Thymus (tissue), 11 donors: ENCODE measurements around the gene FARS2. TPM values are rescaled to one million over a fixed set of nuclear protein-coding genes. Genes with fewer than 3 reads are reported as not detected.

Source experiments
- DNase-seq, 9 donors: peaks; one replicate each; pipeline ENCODE4 v3.0.0-alpha.2; 2013; ENCODE audit warnings: low spot score in 9 of 9, low read depth in 6 of 9, missing footprints in 1 of 9
- H3K27ac ChIP-seq, 2 donors: one replicate each; pipeline ENCODE4 v1.5.1; 2013; ENCODE audit warnings: control low read depth in 1 of 2, low read depth in 1 of 2, low read length in 1 of 2, mild to moderate bottlenecking in 1 of 2, moderate library complexity in 1 of 2
- H3K27me3 ChIP-seq, 2 donors: one replicate each; pipeline ENCODE4 v1.5.1; 2013; ENCODE audit warnings: low read length in 1 of 2; ENCODE audit not compliant: control insufficient read depth in 2 of 2, insufficient read depth in 1 of 2
- H3K36me3 ChIP-seq, 2 donors: one replicate each; pipeline ENCODE4 v1.5.1; 2013; ENCODE audit warnings: low read length in 1 of 2, mild to moderate bottlenecking in 1 of 2, moderate library complexity in 1 of 2; ENCODE audit not compliant: control insufficient read depth in 2 of 2, insufficient read depth in 2 of 2
- H3K4me1 ChIP-seq, 2 donors: one replicate each; pipeline ENCODE4 v1.5.1; 2013; ENCODE audit warnings: low read length in 2 of 2; ENCODE audit not compliant: control insufficient read depth in 2 of 2, insufficient read depth in 2 of 2
- H3K4me3 ChIP-seq, 2 donors: one replicate each; pipeline ENCODE4 v1.5.1; 2013; ENCODE audit warnings: low read length in 2 of 2, control low read depth in 1 of 2, mild to moderate bottlenecking in 1 of 2
- H3K9me3 ChIP-seq, 2 donors: one replicate each; pipeline ENCODE4 v1.5.1; 2013; ENCODE audit warnings: low read length in 1 of 2, mild to moderate bottlenecking in 1 of 2; ENCODE audit not compliant: control insufficient read depth in 2 of 2, insufficient read depth in 1 of 2
- WGBS: extraction: QIAGEN DNeasy Blood & Tissue Kit; methylation state at CpG from one replicate; pipeline ENCODE4 v1.1.7; 2013; 5-methylcytosine and 5-hydroxymethylcytosine counted together
- polyA plus RNA-seq: library from polyadenylated mRNA; stranded (reverse); fragments of 200-250 nt; gene quantifications from one replicate; pipeline ENCODE4 v1.2.3, GENCODE V29; 2013
- total RNA-seq: library from RNA; stranded (reverse); fragments of 120-200 nt; gene quantifications from one replicate; pipeline ENCODE4 v1.2.4, GENCODE V29; 2013
- donor health status: healthy.

Gene FARS2
- total and polyA plus RNA-seq, 2 donors: 10.5 to 23.2 TPM

GRCh38 chr6:5471637-5472398, 210.5 kb downstream of the FARS2 start:
- no peak for DNase-seq
- 98% methylated on average over 12 of the region's 12 CpGs for WGBS
- no peak overlapping the region for H3K27ac ChIP-seq
- H3K9me3 ChIP-seq: no peaks in the 10 kb centered on the region
- H3K4me3 ChIP-seq: no peak overlapping the region
- no peaks in the 10 kb centered on the region for H3K36me3 ChIP-seq
- H3K27me3 ChIP-seq: no peaks in the 10 kb centered on the region
- no peaks in the 10 kb centered on the region for H3K4me1 ChIP-seq

- DNase-seq: no peak
- Histone ChIP-seq H3K27me3 (no peaks in the 10 kb centered on the region), H3K4me1 (no peaks in the 10 kb centered on the region), H3K9me3 (no peaks in the 10 kb centered on the region), H3K36me3 (no peaks in the 10 kb centered on the region), H3K27ac (no peak overlapping the region), H3K4me3 (no peak overlapping the region)
- WGBS: 98% methylated on average over 2 of the region's 2 CpGs
These were observed 211.3 kb downstream of the FARS2 start for GRCh38 chr6:5472571-5472970.

DNA sequence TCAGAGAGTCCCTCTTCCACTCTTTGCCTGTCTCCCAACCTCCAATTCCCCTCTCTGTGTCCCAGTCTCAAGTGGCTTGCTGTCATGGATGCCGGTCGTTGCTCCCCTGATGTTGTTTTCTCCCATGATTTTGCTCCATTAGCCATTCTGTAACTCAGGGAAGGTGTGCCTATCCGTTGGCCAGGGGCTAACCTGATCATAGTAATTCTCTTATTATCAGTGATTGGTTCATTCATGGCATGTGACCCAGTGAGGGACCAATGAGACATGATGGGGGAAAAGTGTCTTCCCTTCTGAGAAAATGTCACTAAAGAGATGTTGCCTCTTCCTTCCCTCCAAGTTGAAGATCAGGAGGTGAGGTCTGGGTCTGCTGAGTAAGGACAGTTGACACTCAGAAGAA, 214.5 kb downstream of the FARS2 start:
- no peak for DNase-seq
- 98% methylated on average over 3 of the region's 3 CpGs for WGBS
- H3K9me3 ChIP-seq: no peaks in the 10 kb centered on the region

GRCh38 chr6:5478380-5478779, 217.1 kb downstream of the FARS2 start:
- no peak for DNase-seq
- Histone ChIP-seq H3K4me1 (no peaks in the 10 kb centered on the region), H3K9me3 (no peaks in the 10 kb centered on the region), H3K36me3 (no peaks in the 10 kb centered on the region), H3K27me3 (no peaks in the 10 kb centered on the region), H3K4me3 (no peak overlapping the region), H3K27ac (no peak overlapping the region)
- 99% methylated on average over 6 of the region's 6 CpGs for WGBS

More for the DNA sequence above, 214.5 kb downstream of the FARS2 start:
- H3K4me3 ChIP-seq: no peak overlapping the region
- H3K27me3 ChIP-seq: no peaks in the 10 kb centered on the region
- H3K4me1 ChIP-seq: no peaks in the 10 kb centered on the region
- H3K36me3 ChIP-seq: no peaks in the 10 kb centered on the region
- H3K27ac ChIP-seq: no peak overlapping the region

- H3K27ac ChIP-seq: no peak overlapping the region
- no peaks in the 10 kb centered on the region for H3K27me3 ChIP-seq
- H3K4me1 ChIP-seq: peaks cover 0 to 6% of the 10 kb centered on the region in 2 donors
- H3K4me3 ChIP-seq: no peak overlapping the region
- DNase-seq: no peak
- WGBS: 97% methylated on average over 8 of the region's 8 CpGs
- H3K9me3 ChIP-seq: no peaks in the 10 kb centered on the region
- no peaks in the 10 kb centered on the region for H3K36me3 ChIP-seq
These were observed 219.7 kb downstream of the FARS2 start for GRCh38 chr6:5481033-5481432.

GRCh38 chr6:5481750-5482149, 220.4 kb downstream of the FARS2 start:
- Histone ChIP-seq H3K36me3 (no peaks in the 10 kb centered on the region), H3K27ac (no peak overlapping the region), H3K27me3 (no peaks in the 10 kb centered on the region), H3K9me3 (no peaks in the 10 kb centered on the region), H3K4me3 (no peak overlapping the region), H3K4me1 (peaks cover 0 to 9% of the 10 kb centered on the region in 2 donors)
- 80% methylated on average over 9 of the region's 9 CpGs for WGBS
- no peak for DNase-seq

DNA sequence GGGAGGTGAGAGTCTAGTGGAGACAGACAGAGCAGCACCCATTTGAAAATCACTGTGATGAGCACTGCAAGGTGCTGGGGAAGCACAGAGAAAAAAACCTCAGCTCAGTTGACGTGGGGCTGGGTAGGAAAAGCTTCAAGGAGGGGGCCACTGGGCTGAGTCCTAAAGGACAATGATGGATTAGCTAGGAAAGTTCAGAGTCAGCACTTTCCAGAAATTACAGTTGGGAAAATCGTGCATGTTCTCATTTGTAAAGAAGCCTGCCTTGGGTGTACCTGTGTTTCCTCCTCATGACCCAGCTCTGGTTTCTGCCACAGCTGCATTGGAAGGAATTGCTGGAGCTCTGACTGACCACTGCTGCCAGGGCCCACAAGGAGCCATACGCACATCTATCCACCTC, 221.3 kb downstream of the FARS2 start:
- H3K36me3 ChIP-seq: no peaks in the 10 kb centered on the region
- no peak overlapping the region for H3K27ac ChIP-seq
- WGBS: 97% methylated on average over 3 of the region's 3 CpGs
- H3K4me1 ChIP-seq: peaks cover 0 to 9% of the 10 kb centered on the region in 2 donors
- no peaks in the 10 kb centered on the region for H3K9me3 ChIP-seq
- H3K27me3 ChIP-seq: no peaks in the 10 kb centered on the region
- no peak for DNase-seq
- H3K4me3 ChIP-seq: no peak overlapping the region

DNA sequence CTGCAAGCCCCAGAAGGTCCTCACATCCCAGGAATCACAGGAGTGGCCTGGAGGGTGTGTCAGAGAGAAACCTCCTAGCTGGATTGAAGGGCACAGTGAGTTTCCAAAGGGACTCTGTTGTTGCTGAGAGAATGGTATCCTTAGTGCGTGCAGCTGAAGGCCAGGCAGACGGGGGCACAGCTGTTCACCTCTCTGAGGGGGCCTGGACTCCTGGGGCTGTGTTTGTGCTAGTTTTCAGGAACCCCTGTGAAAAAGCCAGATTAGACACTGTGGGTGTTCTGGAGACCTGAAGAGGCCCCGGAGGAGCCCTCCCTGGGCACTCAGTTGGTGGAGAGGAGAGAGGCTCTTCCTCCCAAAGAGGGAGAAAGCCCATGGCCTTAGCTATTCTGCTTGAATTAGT, 223.4 kb downstream of the FARS2 start:
- H3K4me3 ChIP-seq: no peak overlapping the region
- 96% methylated on average over 3 of the region's 3 CpGs for WGBS
- DNase-seq: no peak

DNA sequence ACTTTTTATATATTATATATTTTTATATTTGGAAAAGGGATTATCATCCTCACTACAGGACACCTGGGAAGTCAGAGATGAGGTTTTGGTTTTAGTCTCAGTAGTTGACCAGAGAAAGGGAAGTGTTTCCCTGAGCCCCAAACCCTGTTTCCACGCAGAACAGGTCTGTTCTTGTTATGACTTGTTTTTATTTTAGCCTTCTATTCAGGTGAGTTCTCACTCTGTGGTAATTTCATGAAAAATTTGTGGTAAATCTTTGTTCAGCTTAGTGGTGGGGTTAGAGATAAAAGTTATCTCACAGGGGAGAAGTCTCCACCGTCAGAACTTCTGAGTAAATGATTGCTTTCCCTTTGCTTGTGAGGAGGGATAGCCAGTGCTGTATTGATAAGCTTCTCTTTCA, 224.9 kb downstream of the FARS2 start:
- peaks cover 0 to 9% of the 10 kb centered on the region in 2 donors for H3K4me1 ChIP-seq
- DNase-seq: no peak
- WGBS: 76% methylated on average over 2 of the region's 2 CpGs
- no peaks in the 10 kb centered on the region for H3K9me3 ChIP-seq
- H3K4me3 ChIP-seq: no peak overlapping the region
- no peak overlapping the region for H3K27ac ChIP-seq
- H3K27me3 ChIP-seq: no peaks in the 10 kb centered on the region
- H3K36me3 ChIP-seq: no peaks in the 10 kb centered on the region

More for the DNA sequence above, 223.4 kb downstream of the FARS2 start:
- H3K36me3 ChIP-seq: no peaks in the 10 kb centered on the region
- H3K27ac ChIP-seq: no peak overlapping the region
- peaks cover 0 to 9% of the 10 kb centered on the region in 2 donors for H3K4me1 ChIP-seq
- no peaks in the 10 kb centered on the region for H3K27me3 ChIP-seq
- H3K9me3 ChIP-seq: no peaks in the 10 kb centered on the region
